ENCODE data around the gene COL4A3.
A peak's percentile ranks its signal among the peaks of the same experiment; 100 is the strongest.
"Not testable (repeated sequence)": the region's sequence is repeated elsewhere in the genome, so short reads cannot be mapped to it uniquely, and the experiment has no call there.

The COL4A3 gene

GRCh38 chr2:227163485-227163997 lies 883 bp upstream of the COL4A3 start:
- Histone ChIP-seq H3K4me2 (ENCODE audit: low read length) (peak overlapping the region; percentile 74), H3K9ac (ENCODE audit: low read length) (peak overlapping the region; percentile 95), H4K20me1 (ENCODE audit: insufficient read depth, low read length) (no peaks in the 10 kb centered on the region), H3K36me3 (ENCODE audit: insufficient read depth, low read length) (peaks cover 28% of the 10 kb centered on the region), H3K4me1 (ENCODE audit: insufficient read depth, low read length, severe bottlenecking) (peaks cover 48% of the 10 kb centered on the region), H3K9me2 (ENCODE audit: low read depth, low read length) (no peaks in the 10 kb centered on the region), H3K27me3 (ENCODE audit: insufficient read depth, low read length) (no peaks in the 10 kb centered on the region), H3K79me2 (ENCODE audit: insufficient read depth, low read length) (peaks cover 41% of the 10 kb centered on the region), H3K27ac (ENCODE audit: low read depth, low read length, poor library complexity, severe bottlenecking) (peak overlapping the region; percentile 97), H2AFZ (ENCODE audit: low read length) (no peak overlapping the region), H3K4me3 (ENCODE audit: low read depth, low read length, poor library complexity, severe bottlenecking) (peak overlapping the region; percentile 84), H3F3A (ENCODE audit: insufficient read depth, low read length) (no peaks in the 10 kb centered on the region), H3K9me3 (ENCODE audit: low read length) (peaks cover 15% of the 10 kb centered on the region)
- TF ChIP-seq EZH2 (IDR thresholded peaks at IDR 0.05; ENCODE audit: borderline replicate concordance, low read length), result no peak
- TF ChIP-seq CTCF (IDR thresholded peaks at IDR 0.05; ENCODE audit: low read length), result no peak

GRCh38 chr2:227164763-227165291 lies 403 bp downstream of the COL4A3 start:
- H3K36me3 ChIP-seq (ENCODE audit: insufficient read depth, low read length), result peaks cover 29% of the 10 kb centered on the region
- no peaks in the 10 kb centered on the region for H3K27me3 ChIP-seq (ENCODE audit: insufficient read depth, low read length)
- peaks cover 39% of the 10 kb centered on the region for H3K79me2 ChIP-seq (ENCODE audit: insufficient read depth, low read length)
- no peaks in the 10 kb centered on the region for H4K20me1 ChIP-seq (ENCODE audit: insufficient read depth, low read length)
- H3K9me2 ChIP-seq (ENCODE audit: low read depth, low read length), result no peaks in the 10 kb centered on the region
- H3K4me3 ChIP-seq (ENCODE audit: low read depth, low read length, poor library complexity, severe bottlenecking), result peak overlapping the region; percentile 84
- peaks cover 9% of the 10 kb centered on the region; the same call in 1 of the 2 replicates for H3K9me3 ChIP-seq (ENCODE audit: low read length)
- peak overlapping the region; percentile 74 for H3K4me2 ChIP-seq (ENCODE audit: low read length)
- TF ChIP-seq CTCF (IDR thresholded peaks at IDR 0.05; ENCODE audit: low read length) (no peak), EZH2 (IDR thresholded peaks at IDR 0.05; ENCODE audit: borderline replicate concordance, low read length) (no peak)
- no peak overlapping the region for H2AFZ ChIP-seq (ENCODE audit: low read length)
- H3K9ac ChIP-seq (ENCODE audit: low read length), result peak overlapping the region; percentile 95
- H3K27ac ChIP-seq (ENCODE audit: low read depth, low read length, poor library complexity, severe bottlenecking), result peak overlapping the region; percentile 97
- peaks cover 48% of the 10 kb centered on the region for H3K4me1 ChIP-seq (ENCODE audit: insufficient read depth, low read length, severe bottlenecking)
- no peaks in the 10 kb centered on the region for H3F3A ChIP-seq (ENCODE audit: insufficient read depth, low read length)

GRCh38 chr2:227171779-227172178 lies 7.4 kb downstream of the COL4A3 start:
- not testable (repeated sequence) for H2AFZ ChIP-seq (ENCODE audit: low read length); H3F3A ChIP-seq (ENCODE audit: insufficient read depth, low read length); H3K4me1 ChIP-seq (ENCODE audit: insufficient read depth, low read length, severe bottlenecking); H3K9me3 ChIP-seq (ENCODE audit: low read length); H3K9ac ChIP-seq (ENCODE audit: low read length); H3K9me2 ChIP-seq (ENCODE audit: low read depth, low read length); H3K27ac ChIP-seq (ENCODE audit: low read depth, low read length, poor library complexity, severe bottlenecking); H3K4me2 ChIP-seq (ENCODE audit: low read length); H3K4me3 ChIP-seq (ENCODE audit: low read depth, low read length, poor library complexity, severe bottlenecking); H4K20me1 ChIP-seq (ENCODE audit: insufficient read depth, low read length); H3K27me3 ChIP-seq (ENCODE audit: insufficient read depth, low read length)
- peaks cover 65% of the 10 kb centered on the region for H3K79me2 ChIP-seq (ENCODE audit: insufficient read depth, low read length)
- peaks cover 44% of the 10 kb centered on the region for H3K36me3 ChIP-seq (ENCODE audit: insufficient read depth, low read length)

Data from OCI-LY1 (cell line).